Adrenal gland (tissue), 5 donors: ENCODE data around the gene COX7C.

Experiments used
- POLR2A ChIP-seq, 2 donors: fragments of 450-650 bp; IDR thresholded peaks; one replicate each; pipeline ENCODE4 v1.6.1; 2017; ENCODE audit warnings: antibody characterized with exemption in 2 of 2, mild to moderate bottlenecking in 2 of 2, moderate library complexity in 1 of 2
- TF ChIP-seq, protein P1 (sequence below), 6 experiments: fragments of 450-650 bp in 4 of 6; fragments of 200-600 bp in 2 of 6; sonication (generic) in 1 of 6; IDR thresholded peaks; 1 replicate in 5 of 6; 2 replicates in 1 of 6; pipeline versions ENCODE4 v1.5.1 to v1.8.0; 2016 to 2021; ENCODE audit warnings: antibody characterized with exemption in 6 of 6, mild to moderate bottlenecking in 2 of 6, moderate library complexity in 1 of 6
- donor health status: DM: no; HTN: no; CAD: no.

GRCh38 chr5:86631165-86631564 is 13.4 kb downstream of the COX7C start:
- TF ChIP-seq, protein P1, sequence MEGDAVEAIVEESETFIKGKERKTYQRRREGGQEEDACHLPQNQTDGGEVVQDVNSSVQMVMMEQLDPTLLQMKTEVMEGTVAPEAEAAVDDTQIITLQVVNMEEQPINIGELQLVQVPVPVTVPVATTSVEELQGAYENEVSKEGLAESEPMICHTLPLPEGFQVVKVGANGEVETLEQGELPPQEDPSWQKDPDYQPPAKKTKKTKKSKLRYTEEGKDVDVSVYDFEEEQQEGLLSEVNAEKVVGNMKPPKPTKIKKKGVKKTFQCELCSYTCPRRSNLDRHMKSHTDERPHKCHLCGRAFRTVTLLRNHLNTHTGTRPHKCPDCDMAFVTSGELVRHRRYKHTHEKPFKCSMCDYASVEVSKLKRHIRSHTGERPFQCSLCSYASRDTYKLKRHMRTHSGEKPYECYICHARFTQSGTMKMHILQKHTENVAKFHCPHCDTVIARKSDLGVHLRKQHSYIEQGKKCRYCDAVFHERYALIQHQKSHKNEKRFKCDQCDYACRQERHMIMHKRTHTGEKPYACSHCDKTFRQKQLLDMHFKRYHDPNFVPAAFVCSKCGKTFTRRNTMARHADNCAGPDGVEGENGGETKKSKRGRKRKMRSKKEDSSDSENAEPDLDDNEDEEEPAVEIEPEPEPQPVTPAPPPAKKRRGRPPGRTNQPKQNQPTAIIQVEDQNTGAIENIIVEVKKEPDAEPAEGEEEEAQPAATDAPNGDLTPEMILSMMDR (IDR thresholded peaks at IDR 0.05), result no peak
- TF ChIP-seq POLR2A (IDR thresholded peaks at IDR 0.05), result no peak
